Eye (tissue), 1 donor: ENCODE results near the gene LRCH1.
A peak's percentile ranks its signal among the peaks of the same experiment; 100 is the strongest.
"Not testable (repeated sequence)": the region's sequence is repeated elsewhere in the genome, so short reads cannot be mapped to it uniquely, and the experiment has no call there.

Experiments used
- DNase-seq: peaks from one replicate; pipeline ENCODE4 v3.0.0-alpha.2; 2015

The LRCH1 gene

GRCh38 chr13:46721054-46721453 lies 168.1 kb downstream of the LRCH1 start:
- DNase-seq = peak; percentile 80

GRCh38 chr13:46726347-46726746 lies 173.4 kb downstream of the LRCH1 start:
- DNase-seq = no peak

GRCh38 chr13:46728777-46729176 lies 175.8 kb downstream of the LRCH1 start:
- DNase-seq = no peak

- DNase-seq = no peak
Observed at GRCh38 chr13:46731535-46731934, 178.6 kb downstream of the LRCH1 start.

GRCh38 chr13:46735425-46735824 lies 182.5 kb downstream of the LRCH1 start:
- DNase-seq = no peak

- DNase-seq = no peak
Observed at GRCh38 chr13:46736541-46737310, 183.8 kb downstream of the LRCH1 start.

GRCh38 chr13:46738055-46738454 lies 185.1 kb downstream of the LRCH1 start:
- no peak for DNase-seq

- DNase-seq = no peak
Observed at GRCh38 chr13:46738766-46739165, 185.8 kb downstream of the LRCH1 start.

- DNase-seq = no peak
Observed at GRCh38 chr13:46739447-46740098, 186.6 kb downstream of the LRCH1 start.

GRCh38 chr13:46743191-46743590 lies 190.2 kb downstream of the LRCH1 start:
- DNase-seq = no peak

GRCh38 chr13:46745062-46745461 lies 192.1 kb downstream of the LRCH1 start:
- DNase-seq = no peak

- DNase-seq = no peak
Observed at GRCh38 chr13:46745706-46746105, 192.7 kb downstream of the LRCH1 start.

GRCh38 chr13:46747031-46747820 lies 194.3 kb downstream of the LRCH1 start:
- DNase-seq = no peak

GRCh38 chr13:46748300-46748699 lies 195.3 kb downstream of the LRCH1 start:
- DNase-seq = no peak

GRCh38 chr13:46749951-46750350 lies 197.0 kb downstream of the LRCH1 start:
- no peak for DNase-seq

- no peak for DNase-seq
Observed at GRCh38 chr13:46751811-46752635, 199.1 kb downstream of the LRCH1 start.

GRCh38 chr13:46753137-46753536 lies 200.2 kb downstream of the LRCH1 start:
- no peak for DNase-seq

- no peak for DNase-seq
Observed at GRCh38 chr13:46753917-46754316, 200.9 kb downstream of the LRCH1 start.

- no peak for DNase-seq
Observed at GRCh38 chr13:46754812-46755211, 201.8 kb downstream of the LRCH1 start.

- DNase-seq = not testable (repeated sequence)
Observed at GRCh38 chr13:46755508-46755907, 202.5 kb downstream of the LRCH1 start.

- no peak for DNase-seq
Observed at GRCh38 chr13:46756977-46757376, 204.0 kb downstream of the LRCH1 start.

GRCh38 chr13:46757640-46758039 lies 204.7 kb downstream of the LRCH1 start:
- DNase-seq = no peak

- no peak for DNase-seq
Observed at GRCh38 chr13:46759846-46760245, 206.9 kb downstream of the LRCH1 start.
